Stimulated activated CD8-positive, alpha-beta memory T cell treated with anti-CD3 and anti-CD28 coated beads, Interleukin-12 subunit alpha, Interleukin-12 subunit beta, amount 100 ng/mL, for 4 hours (primary cell): Measurements from ENCODE around the gene CHN2.

ENCODE experiments used
- DNase-seq: peaks from one replicate; pipeline ENCODE4 v3.0.0-alpha.2; 2020; ENCODE audit warnings: low read depth

The CHN2 gene

GRCh38 chr7:29311314-29311713 lies 116.7 kb downstream of the CHN2 start:
- DNase-seq: no peak

GRCh38 chr7:29314148-29314547 lies 119.6 kb downstream of the CHN2 start:
- no peak for DNase-seq

DNA sequence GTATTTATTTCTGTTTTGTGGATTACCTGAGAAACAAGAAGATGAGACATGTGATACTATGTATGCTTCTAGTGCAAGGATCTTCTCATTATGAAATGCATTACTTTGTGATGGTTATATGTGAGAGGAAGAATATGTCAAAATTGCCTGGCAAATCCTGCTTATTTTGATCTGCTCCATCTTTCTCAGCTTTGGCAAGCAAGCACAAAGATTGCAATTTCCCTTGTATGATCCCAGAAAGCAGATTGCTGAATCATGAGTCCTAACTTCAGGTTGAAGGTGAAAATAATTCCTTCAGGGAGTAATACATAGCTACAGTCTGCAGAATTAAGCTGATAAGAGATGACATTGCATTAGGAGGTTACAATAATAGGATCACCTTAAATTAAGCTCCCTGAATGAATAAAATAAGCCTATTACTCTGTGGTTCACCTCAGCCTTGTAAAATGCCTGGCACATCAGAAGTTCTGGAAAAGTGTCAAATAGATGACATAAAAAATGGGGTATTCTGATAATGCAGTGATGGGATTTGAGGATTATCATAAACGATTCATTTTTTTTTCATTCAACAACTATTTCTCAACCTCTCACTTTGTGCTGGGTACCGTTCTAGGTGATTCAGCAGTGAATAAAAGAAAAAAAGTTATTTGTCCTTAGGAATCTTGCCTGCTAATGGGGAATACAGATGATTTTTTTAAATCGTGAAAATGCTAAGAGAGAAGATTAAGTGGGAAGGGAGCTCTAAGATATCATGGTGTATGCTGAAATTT lies 120.7 kb downstream of the CHN2 start:
- no peak for DNase-seq

DNA sequence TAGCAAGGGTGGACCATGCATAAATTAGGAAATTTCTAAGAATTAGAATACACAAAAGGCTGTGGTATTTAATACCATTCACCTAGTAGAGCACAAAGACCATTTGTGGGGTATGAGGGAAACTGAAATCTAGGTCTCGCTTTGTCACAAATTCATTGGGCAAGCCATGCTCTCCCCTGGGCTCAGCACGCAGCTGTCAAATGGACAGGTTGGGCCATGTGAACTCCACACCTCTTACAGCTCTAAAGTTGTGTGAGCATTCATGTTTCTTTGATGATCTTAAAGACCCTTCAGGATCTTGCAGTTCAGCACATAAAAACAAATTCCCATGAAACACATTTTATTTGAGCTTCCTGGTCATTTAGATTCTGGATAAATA lies 121.3 kb downstream of the CHN2 start:
- no peak for DNase-seq

- no peak for DNase-seq
These were observed 122.4 kb downstream of the CHN2 start for GRCh38 chr7:29316926-29317325.

GRCh38 chr7:29318853-29319718 lies 124.5 kb downstream of the CHN2 start:
- DNase-seq: no peak

DNA sequence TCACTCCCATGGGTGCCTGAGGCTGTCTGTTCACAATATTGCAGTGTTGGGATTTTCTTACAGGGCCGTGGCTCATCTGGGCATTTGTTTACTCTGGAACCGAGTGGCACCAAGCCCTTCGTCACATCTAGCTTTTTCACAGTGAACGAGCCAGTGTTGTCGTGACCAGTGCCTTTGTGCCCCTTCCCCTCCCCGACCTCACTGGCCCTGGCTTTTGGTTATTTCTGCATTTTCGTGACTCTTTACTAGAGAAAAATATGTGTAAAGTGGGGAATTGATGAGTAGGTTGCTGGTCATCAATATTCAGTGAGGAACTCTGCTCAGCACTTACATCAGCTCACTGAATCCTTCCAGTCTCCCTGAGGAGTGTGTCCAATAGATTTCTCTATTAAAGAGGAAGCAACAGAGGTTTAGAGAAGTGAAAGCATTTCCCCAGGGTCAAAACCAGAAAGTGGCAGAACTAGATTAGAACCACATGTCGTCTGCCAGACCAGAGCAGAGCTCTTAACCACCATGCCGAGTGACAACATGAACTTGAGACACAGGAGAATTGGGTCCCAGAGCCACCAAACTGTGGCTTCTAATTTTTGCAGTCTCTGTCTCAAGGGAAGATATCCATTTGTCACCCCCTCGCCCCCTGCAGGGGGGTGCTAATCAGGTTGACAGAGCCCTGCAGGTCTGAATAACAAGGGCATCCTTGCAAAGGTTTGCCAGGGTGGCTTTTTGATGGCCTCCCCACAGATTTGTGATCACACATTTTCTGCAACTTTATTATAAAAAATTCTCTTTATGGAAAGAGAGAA lies 125.3 kb downstream of the CHN2 start:
- DNase-seq: no peak

DNA sequence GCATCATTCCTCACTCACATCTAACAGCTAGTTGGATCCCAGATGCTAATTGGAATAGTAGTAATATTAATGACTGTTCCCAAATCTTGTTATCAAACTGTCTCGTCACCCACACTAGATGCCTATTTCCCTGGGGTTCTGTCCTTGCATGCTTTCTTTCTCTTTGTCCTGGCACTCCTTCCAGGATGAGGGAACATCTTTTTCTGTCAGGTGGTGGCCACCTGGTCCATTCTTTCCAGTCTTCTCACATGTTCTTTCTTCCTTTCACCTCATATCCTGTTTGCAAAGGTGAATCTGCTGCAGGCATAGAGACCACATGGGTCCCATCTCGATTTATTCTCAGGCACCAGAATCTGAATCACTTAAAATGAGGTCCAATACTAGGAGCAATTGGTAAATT lies 126.0 kb downstream of the CHN2 start:
- DNase-seq: no peak

- no peak for DNase-seq
These were observed 127.6 kb downstream of the CHN2 start for GRCh38 chr7:29322023-29322712.

DNA sequence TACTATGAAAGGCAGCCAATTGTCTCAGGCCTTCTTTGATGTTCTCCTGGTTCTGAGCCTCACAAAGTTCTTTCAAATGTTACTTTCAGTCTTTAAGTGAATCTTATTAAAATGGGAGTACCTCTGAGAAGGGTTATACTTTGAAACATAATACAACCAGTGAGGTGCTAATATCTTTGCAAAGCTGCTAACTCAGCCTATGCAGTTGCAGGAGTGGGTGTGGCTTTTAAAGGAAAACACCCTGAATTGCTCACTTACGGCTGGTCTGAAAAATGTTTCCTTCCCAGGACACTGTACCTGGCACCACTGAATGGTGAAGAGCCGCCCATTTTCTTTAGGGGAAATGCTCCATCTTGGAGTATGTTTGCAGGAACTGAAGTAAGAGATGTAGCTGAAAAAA lies 130.9 kb downstream of the CHN2 start:
- DNase-seq: no peak

GRCh38 chr7:29326864-29327263 lies 132.3 kb downstream of the CHN2 start:
- no peak for DNase-seq

DNA sequence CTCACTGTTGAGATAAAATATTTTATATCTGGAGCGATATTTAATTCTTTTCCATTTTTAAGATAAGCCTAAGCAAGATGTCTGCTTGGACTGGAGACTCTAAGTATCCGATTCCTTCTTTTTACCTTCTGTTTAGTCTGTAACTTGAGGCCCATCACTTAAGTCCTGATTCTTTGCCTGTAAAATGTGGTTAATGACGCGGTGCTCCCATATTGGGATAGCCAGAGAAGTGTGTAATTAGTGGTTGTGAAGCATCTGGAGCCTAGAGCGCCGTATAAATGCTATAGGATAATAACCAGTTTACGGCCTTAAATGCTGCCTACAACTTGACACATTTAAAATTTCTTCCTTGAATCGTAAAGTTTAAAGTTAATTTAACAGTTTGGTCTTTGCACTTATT lies 132.9 kb downstream of the CHN2 start:
- DNase-seq: no peak

- no peak for DNase-seq
These were observed 133.5 kb downstream of the CHN2 start for GRCh38 chr7:29328045-29328444.

DNA sequence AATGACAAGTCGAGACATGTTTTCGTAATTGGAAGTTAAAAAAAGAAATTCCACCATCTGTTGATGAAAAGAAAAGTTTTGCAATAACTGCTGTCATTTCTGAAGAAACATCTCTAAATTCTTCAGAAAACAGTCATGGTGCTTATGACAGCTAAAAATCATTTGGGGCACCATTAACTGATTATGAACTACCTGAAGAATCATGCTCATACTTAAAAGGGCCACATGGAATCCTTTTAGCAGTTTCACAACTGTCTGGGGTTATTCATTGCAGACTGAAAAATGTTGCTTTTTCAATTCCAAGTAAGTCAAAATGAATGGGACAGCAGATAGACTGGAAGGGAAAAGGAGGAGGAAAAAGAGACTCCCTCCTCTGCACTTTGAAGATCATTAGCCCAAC lies 134.2 kb downstream of the CHN2 start:
- DNase-seq: no peak

DNA sequence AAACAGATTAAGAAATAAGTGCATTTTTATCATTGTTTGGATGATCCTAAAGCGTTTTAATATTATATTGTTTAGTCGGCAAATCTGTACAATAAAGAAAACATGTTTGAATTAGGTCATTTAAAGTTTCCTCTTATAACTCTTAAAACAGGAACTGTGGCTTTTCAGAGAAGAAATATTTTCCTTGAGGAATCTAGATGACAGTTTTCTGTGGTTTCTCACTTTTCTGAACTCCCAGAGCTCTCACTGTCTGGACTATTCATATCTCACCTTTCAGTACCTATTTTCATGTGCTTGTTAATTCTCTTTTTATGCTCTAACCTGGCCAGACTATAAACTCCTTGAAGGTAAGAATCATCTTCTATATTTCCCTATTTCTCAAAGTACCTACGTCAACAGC lies 135.1 kb downstream of the CHN2 start:
- DNase-seq: no peak

DNA sequence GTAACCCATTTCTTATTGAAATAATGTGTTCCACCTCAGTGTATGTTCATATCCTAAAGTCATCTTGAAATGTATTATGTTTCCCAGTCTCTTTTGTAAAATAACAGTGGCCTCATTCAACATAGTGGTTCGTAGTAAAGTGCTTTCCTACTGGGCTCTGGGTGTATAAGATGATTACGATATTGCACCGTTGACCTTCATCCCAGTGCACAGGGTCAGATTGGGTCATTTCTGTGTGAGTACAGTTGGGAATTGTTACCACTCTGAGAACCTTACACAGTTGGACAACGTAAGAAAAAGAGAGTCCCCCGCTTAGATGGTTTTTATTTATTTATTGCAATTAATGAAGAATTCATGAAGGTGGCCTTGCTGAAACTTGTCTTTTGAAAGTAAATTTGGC lies 135.6 kb downstream of the CHN2 start:
- no peak for DNase-seq

DNA sequence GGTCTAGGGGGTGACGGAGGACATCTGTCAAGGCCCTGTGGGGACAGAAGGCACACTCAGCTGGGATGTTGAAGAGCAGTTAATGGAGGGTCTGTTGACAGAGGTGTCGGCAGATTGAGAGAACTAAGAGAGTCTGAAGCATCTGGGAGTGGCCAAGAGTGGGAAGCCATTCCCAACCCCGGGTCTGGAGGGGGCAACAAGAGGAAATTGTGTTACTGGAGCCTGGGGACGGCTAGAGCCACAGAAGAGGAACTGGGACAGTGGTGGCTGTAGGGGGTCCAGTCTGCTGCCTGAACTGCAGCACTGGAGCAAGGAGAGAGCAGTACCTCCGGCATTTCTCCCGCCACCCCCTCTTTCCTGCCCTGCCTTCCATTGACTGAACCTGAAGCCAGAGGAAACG lies 136.6 kb downstream of the CHN2 start:
- DNase-seq: no peak

- no peak for DNase-seq
These were observed 137.7 kb downstream of the CHN2 start for GRCh38 chr7:29332042-29332811.

DNA sequence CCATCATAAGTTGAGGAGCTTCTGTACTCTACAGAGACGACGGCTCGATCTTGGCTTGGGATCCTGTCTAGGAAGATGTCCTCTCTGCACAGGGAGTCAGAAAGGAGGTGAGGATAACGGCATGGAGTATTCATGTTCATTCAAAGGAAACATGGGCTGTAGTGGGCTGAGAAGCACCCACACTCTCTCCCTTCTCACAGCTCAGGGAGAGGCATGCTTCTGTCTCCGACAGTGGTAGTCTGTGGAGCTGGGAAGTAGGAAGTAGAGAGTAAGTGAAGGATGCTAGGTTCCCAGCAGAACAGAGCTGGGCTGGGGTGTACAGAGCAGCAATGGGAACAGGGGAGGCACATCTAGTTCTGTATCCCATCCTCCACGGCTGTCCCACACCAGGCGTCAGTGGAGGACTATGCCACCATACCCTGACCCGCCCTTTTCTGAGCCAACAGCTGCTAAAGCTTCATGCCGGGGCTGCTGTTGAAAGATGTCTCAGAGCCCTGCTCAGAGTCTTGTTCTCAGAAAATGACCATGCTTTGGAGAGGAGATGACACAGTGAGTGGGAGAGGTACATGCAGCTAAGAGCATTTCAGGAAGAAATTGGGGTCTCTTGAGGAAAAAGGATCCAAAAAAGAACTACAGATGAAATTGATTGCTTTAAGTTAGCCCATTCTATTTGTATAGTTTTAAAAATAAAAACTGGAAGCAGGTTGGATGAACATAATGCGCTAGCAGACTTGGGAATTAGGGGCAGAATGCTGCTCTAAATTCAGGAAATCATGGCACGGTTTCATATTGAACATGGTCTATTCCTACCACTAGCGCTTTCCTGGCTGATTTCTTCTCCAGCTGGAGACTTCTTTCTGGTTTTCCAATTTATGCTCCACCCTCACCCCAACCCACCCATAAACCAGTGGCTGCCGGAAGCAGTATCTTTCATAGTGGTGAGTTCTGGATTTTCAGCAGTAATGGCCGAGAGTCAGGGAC lies 138.6 kb downstream of the CHN2 start:
- DNase-seq: no peak
